OCI-LY3 (cell line): Measurements from ENCODE around the gene ABLIM2.

Experiments
- H2AFZ ChIP-seq: fragments of 200-600, 300-600 bp; shearing (Covaris generic); 2 replicates; pipeline ENCODE4 v1.6.0; 2014; ENCODE audit warnings: antibody characterized with exemption, low read depth, low read length
- H3K27ac ChIP-seq: fragments of 200-600, 300-600 bp; sonication (generic); 2 replicates; pipeline ENCODE4 v1.5.1; 2014; ENCODE audit warnings: mild to moderate bottlenecking, low read length, moderate library complexity, mixed read lengths
- H3K27me3 ChIP-seq: fragments of 200-600, 300-600 bp; sonication (generic); 2 replicates; pipeline ENCODE4 v1.6.1; 2014; ENCODE audit warnings: low read depth, low read length, mixed read lengths
- H3K36me3 ChIP-seq: fragments of 200-600, 300-600 bp; sonication (generic); replicated peaks from 2 replicates; pipeline ENCODE3; 2014; ENCODE audit warnings: low read depth, low read length, mixed read lengths
- H3K4me1 ChIP-seq: fragments of 300-600, 200-600 bp; sonication (generic); 2 replicates; pipeline ENCODE4 v1.6.1; 2014; ENCODE audit warnings: low read length, mixed read lengths
- H3K4me2 ChIP-seq: fragments of 200-600, 300-600 bp; sonication (generic); 2 replicates; pipeline ENCODE4 v1.6.1; 2014; ENCODE audit warnings: low read length, mixed read lengths
- H3K4me3 ChIP-seq: fragments of 300-600, 200-600 bp; sonication (generic); 2 replicates; pipeline ENCODE4 v1.5.1; 2014; ENCODE audit warnings: antibody characterized with exemption, mild to moderate bottlenecking, low read length, moderate library complexity
- H3K79me2 ChIP-seq: fragments of 300-600, 200-600 bp; shearing (Covaris generic); 2 replicates; pipeline ENCODE4 v1.6.1; 2014; ENCODE audit warnings: mild to moderate bottlenecking, low read length, mixed read lengths
- H3K9ac ChIP-seq: fragments of 300-600, 200-600 bp; shearing (Covaris generic); 2 replicates; pipeline ENCODE4 v1.6.0; 2014; ENCODE audit warnings: mild to moderate bottlenecking, low read length, moderate library complexity
- H3K9me3 ChIP-seq: fragments of 200-600, 300-600 bp; shearing (Covaris generic); 2 replicates; pipeline ENCODE4 v1.6.1; 2014; ENCODE audit warnings: low read length, mixed read lengths; ENCODE audit not compliant: insufficient read depth
- H4K20me1 ChIP-seq: fragments of 200-600, 300-600 bp; sonication (generic); 2 replicates; pipeline ENCODE4 v1.6.1; 2016; ENCODE audit warnings: low read length, mixed read lengths; ENCODE audit not compliant: insufficient read depth
- CTCF ChIP-seq: fragments of 200-600, 300-600 bp; sonication (generic); IDR thresholded peaks from 2 replicates; pipeline ENCODE4 v1.5.1; 2014; ENCODE audit warnings: antibody characterized with exemption, low read length, low read depth
- EZH2phosphoT487 ChIP-seq: fragments of 200-600 bp; shearing (Covaris generic); IDR thresholded peaks from 2 replicates; pipeline ENCODE4 v1.6.1; 2018; ENCODE audit warnings: antibody characterized with exemption, mixed run types, low read depth

The ABLIM2 gene

DNA sequence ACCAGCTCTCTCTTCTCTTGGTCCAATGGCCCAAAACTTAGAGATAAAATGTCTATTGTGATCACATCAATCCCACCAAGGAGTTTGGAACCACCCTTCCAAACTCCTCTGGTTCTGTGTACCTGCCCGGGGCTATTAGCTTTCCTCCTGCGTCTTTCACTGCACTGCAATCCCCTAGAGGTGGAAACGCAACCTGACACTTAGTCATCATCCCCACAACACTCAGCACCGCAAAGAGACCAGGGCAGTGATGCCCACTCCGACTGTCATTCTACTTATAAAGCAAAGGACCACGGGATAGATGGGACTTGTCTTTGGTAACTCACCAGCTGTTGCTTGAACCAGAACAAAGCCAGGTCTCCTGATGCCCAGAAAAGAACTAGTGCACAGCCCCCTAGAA, 240.9 kb downstream of the ABLIM2 start:
- peaks cover 6% of the 10 kb centered on the region; the same call in 1 of the 2 replicates for H3K4me1 ChIP-seq
- H3K27me3 ChIP-seq = peaks cover 14% of the 10 kb centered on the region
- no peaks in the 10 kb centered on the region for H3K36me3 ChIP-seq
- H3K27ac ChIP-seq = no peak overlapping the region
- no peak overlapping the region for H2AFZ ChIP-seq
- no peak overlapping the region for H3K4me3 ChIP-seq
- TF ChIP-seq EZH2phosphoT487 = no peak
- TF ChIP-seq CTCF = no peak
- H3K9me3 ChIP-seq = no peaks in the 10 kb centered on the region
- H3K4me2 ChIP-seq = no peak overlapping the region
- no peak overlapping the region for H3K9ac ChIP-seq
- no peaks in the 10 kb centered on the region for H4K20me1 ChIP-seq
- H3K79me2 ChIP-seq = no peaks in the 10 kb centered on the region

GRCh38 chr4:7915875-7916242, 242.8 kb downstream of the ABLIM2 start:
- Histone ChIP-seq H3K4me2 (no peak overlapping the region), H4K20me1 (no peaks in the 10 kb centered on the region), H3K79me2 (no peaks in the 10 kb centered on the region), H2AFZ (no peak overlapping the region), H3K27ac (no peak overlapping the region), H3K9ac (no peak overlapping the region), H3K36me3 (no peaks in the 10 kb centered on the region), H3K9me3 (no peaks in the 10 kb centered on the region), H3K4me3 (no peak overlapping the region), H3K27me3 (peaks cover 14% of the 10 kb centered on the region), H3K4me1 (peaks cover 6% of the 10 kb centered on the region; the same call in 1 of the 2 replicates)
- no peak for TF ChIP-seq CTCF
